Measurements from ENCODE around the gene CCNB2. TPM values are rescaled to one million over a fixed set of nuclear protein-coding genes. Genes with fewer than 3 reads are reported as not detected.

The CCNB2 gene
- total and polyA plus RNA-seq, 2 of the 8 experiments (the other 6 are each of a cell fraction or from before 2014, with no cell fraction given) = 70.7 to 92.1 TPM

DNA sequence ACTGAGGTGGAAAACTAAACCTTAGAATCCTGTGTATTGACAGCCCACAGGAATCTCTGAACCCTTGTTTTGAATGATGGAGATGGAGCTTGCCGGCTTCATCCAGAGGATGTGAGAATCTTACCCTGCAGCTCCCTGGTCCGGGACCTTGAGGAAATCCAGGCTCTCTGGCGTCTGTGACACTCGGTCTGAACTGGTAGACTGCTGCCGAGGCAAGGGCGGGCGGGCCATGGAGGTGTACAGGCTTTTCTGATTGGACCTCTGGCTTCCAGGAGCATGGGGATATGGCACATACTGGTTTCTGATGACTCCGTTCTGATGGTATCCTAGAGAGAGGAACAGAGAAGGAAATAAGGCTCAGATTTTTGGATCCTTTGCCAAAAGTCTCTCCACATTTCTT is 48.5 kb downstream of the CCNB2 start:
- CTCF ChIA-PET (ENCODE audit: partially characterized antibody) = interaction anchor here (1.5 to 3.4 kb wide), 6 partner anchors 10 to 347 kb away, joined by 4 to 20 read pairs (median 6); no protein-coding TSS in a partner anchor

More for the DNA sequence above, 48.5 kb downstream of the CCNB2 start:
- Histone ChIP-seq H3K27ac (ENCODE audit: low read depth, low read length) (no peak overlapping the region), H4K91ac (replicated peaks; ENCODE audit: insufficient read length, low read length) (no peak overlapping the region), H3K9ac (replicated peaks in 1 of 4; ENCODE audit: extremely low read depth in 1 of 4, low read depth in 3 of 4, low read length in 3 of 4) (no peak overlapping the region), H3K27me3 (replicated peaks in 1 of 4; ENCODE audit: control insufficient read depth in 3 of 4, extremely low read depth in 1 of 4, insufficient read depth in 3 of 4, low read length in 3 of 4) (no peaks in the 10 kb centered on the region), H2BK12ac (ENCODE audit: low read depth, low read length) (no peak overlapping the region), H3K9me3 (ENCODE audit: insufficient read depth in 2 of 2, low read depth in 1 of 2, low read length in 1 of 2) (no peaks in the 10 kb centered on the region), H3K79me1 (ENCODE audit: low read depth, low read length) (no peaks in the 10 kb centered on the region), H4K8ac (ENCODE audit: extremely low read depth, insufficient read depth, low read length) (no peak overlapping the region), H3K14ac (ENCODE audit: insufficient read length) (no peak overlapping the region), H3K79me2 (ENCODE audit: control insufficient read depth in 1 of 2, insufficient read depth in 2 of 2, low read length in 2 of 2) (no peaks in the 10 kb centered on the region), H3K56ac (replicated peaks; ENCODE audit: insufficient read length, low read depth, low read length) (no peak overlapping the region), H2AK5ac (ENCODE audit: low read depth, low read length) (no peak overlapping the region), H4K20me1 (replicated peaks in 1 of 2; ENCODE audit: control insufficient read depth in 1 of 2, insufficient read depth in 2 of 2, low read length in 2 of 2) (peaks cover 0 to 2% of the 10 kb centered on the region in 2 experiments), H3K36me3 (ENCODE audit: control insufficient read depth in 2 of 4, insufficient read depth in 4 of 4, low read length in 3 of 4) (peaks cover 9 to 61% (median 25%) of the 10 kb centered on the region in 4 experiments), H4K5ac (ENCODE audit: insufficient read length, low read depth, low read length) (no peak overlapping the region), H3K4me2 (ENCODE audit: insufficient read depth in 1 of 2, low read depth in 2 of 2, low read length in 2 of 2) (no peak overlapping the region), H3K4me1 (replicated peaks in 1 of 4; ENCODE audit: control insufficient read depth in 3 of 4, insufficient read depth in 4 of 4, low read length in 3 of 4) (peaks cover 0 to 1% (median 0%) of the 10 kb centered on the region in 4 experiments; a peak in 1 of 7 replicates), H2BK15ac (ENCODE audit: low read length) (no peak overlapping the region), H2AFZ (ENCODE audit: low read length) (no peak overlapping the region), H2BK20ac (ENCODE audit: low read length) (no peak overlapping the region), H3K23me2 (ENCODE audit: low read depth, low read length) (no peaks in the 10 kb centered on the region), H3K4ac (replicated peaks; ENCODE audit: insufficient read length, low read depth, low read length) (no peak overlapping the region), H3K18ac (ENCODE audit: extremely low read depth, low read length) (no peak overlapping the region), H3K23ac (ENCODE audit: insufficient read length) (no peak overlapping the region), H2BK5ac (ENCODE audit: low read depth, low read length) (no peak overlapping the region), H3K4me3 (ENCODE audit: extremely low read depth in 1 of 4, insufficient read depth in 2 of 4, low read depth in 3 of 4, low read length in 4 of 4) (no peak overlapping the region), H2BK120ac (replicated peaks; ENCODE audit: low read depth, low read length) (no peak overlapping the region)
- 86% methylated on average over 8 of the region's 8 CpGs; no CpG with 5 or more reads in 1 of the 2 experiments for WGBS, 2 experiments (ENCODE audit: extremely low coverage in 1 of 2, insufficient coverage in 1 of 2, insufficient read length in 1 of 2, insufficient replicate concordance in 2 of 2, low coverage in 1 of 2, low lambda C conversion rate in 2 of 2, missing lambda C conversion rate in 1 of 2)
- POLR2A ChIA-PET (ENCODE audit: partially characterized antibody) = no interaction called here
- FAIRE-seq (no peak), DNase-seq (ENCODE audit: low read depth in 1 of 2, low spot score in 2 of 2) (no peak)
- TF ChIP-seq SAP30 (IDR thresholded peaks at IDR 0.05; ENCODE audit: insufficient read depth, insufficient replicate concordance, low read length) (no peak), SIRT6 (IDR thresholded peaks at IDR 0.05; ENCODE audit: low read length) (no peak), JUND (IDR thresholded peaks at IDR 0.05; ENCODE audit: low read length) (no peak)
